ENCODE measurements around the gene BMP10.

GRCh38 chr2:68831686-68832232 is 39.4 kb downstream of the BMP10 start:
- no peak for TF ChIP-seq CTCF (IDR thresholded peaks at IDR 0.05)
- no peak for TF ChIP-seq POLR2A (IDR thresholded peaks at IDR 0.05)

Measured in thyroid gland (tissue), 4 donors.